ENCODE results near the gene MPC1. TPM values are rescaled to one million over a fixed set of nuclear protein-coding genes. Genes with fewer than 3 reads are reported as not detected.

MPC1 gene
- total RNA-seq, 6 experiments from 2014 or later: 102 to 298 (median 180) TPM

DNA sequence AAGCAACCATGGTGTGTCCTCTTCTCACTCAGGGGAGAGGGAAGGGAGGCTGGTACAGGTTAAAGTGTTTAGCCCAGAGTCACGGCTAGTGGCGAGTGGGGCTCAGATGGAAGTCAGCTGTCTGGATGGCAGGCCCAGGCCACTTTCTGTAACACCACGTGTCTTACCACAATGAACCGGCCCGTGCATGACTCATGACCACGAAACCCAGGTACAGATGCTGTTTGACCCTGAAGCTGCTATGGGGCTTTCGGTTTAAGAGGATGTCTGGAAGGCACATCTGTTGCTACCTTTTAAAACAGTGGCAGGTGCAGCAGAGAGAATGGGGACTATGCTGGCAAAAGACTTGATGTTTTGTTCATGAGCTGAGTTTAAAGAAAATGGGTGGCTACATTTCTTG, 36.5 kb upstream of the MPC1 start:
- TF ChIP-seq CTCF (IDR thresholded peaks at IDR 0.05) (no peak), POLR2A (IDR thresholded peaks at IDR 0.05) (no peak)
- no peaks in the 10 kb centered on the region for H3K9me3 ChIP-seq
- no peak overlapping the region for H3K4me3 ChIP-seq
- peaks cover 0 to 17% (median 0%) of the 10 kb centered on the region in 4 donors for H3K4me1 ChIP-seq
- no peak overlapping the region for H3K27ac ChIP-seq
- intact Hi-C loops (cut with DNase I): no loop called here
- no peak for DNase-seq
- no peaks in the 10 kb centered on the region for H3K36me3 ChIP-seq
- 80% methylated on average over 1 of the region's 7 CpGs for WGBS (ENCODE audit: insufficient coverage, low coverage, low lambda C conversion rate, missing lambda C conversion rate)
- no peaks in the 10 kb centered on the region for H3K27me3 ChIP-seq
- peak in 2 of 4 donors; percentile 6 to 9 for ATAC-seq

DNA sequence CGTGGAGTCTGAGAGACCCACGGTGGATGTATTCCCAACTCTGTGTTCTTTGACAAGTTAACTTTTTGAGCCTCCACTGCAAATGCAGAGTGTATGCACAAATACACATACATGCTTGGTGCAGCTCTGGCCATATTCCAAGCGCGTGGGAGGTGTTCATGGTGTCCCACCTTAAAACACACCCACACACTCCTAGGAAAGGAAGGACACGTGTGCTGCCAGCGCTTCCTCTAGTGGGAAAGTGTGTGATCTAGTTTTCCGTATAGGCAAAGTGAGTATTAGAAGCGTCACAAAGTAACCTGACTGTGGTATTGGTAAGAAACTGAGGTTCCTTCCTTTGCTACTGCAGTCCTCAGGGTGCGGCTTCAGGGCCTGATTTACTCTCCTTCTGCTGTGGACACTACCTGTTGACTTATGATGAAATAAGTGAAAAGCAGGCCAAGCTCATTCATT, 36.0 kb upstream of the MPC1 start:
- DNase-seq: no peak
- intact Hi-C loops (cut with DNase I): no loop called here
- peak; percentile 26 to 78 (median 54) for ATAC-seq
- H3K4me1 ChIP-seq: peaks cover 0 to 17% (median 0%) of the 10 kb centered on the region in 4 donors
- TF ChIP-seq POLR2A (IDR thresholded peaks at IDR 0.05) (no peak), CTCF (IDR thresholded peaks at IDR 0.05) (no peak)
- H3K27ac ChIP-seq: no peak overlapping the region
- no peaks in the 10 kb centered on the region for H3K27me3 ChIP-seq
- H3K9me3 ChIP-seq: no peaks in the 10 kb centered on the region
- no peak overlapping the region for H3K4me3 ChIP-seq
- WGBS (ENCODE audit: insufficient coverage, low coverage, low lambda C conversion rate, missing lambda C conversion rate): 75% methylated on average over 8 of the region's 9 CpGs
- H3K36me3 ChIP-seq: no peaks in the 10 kb centered on the region

DNA sequence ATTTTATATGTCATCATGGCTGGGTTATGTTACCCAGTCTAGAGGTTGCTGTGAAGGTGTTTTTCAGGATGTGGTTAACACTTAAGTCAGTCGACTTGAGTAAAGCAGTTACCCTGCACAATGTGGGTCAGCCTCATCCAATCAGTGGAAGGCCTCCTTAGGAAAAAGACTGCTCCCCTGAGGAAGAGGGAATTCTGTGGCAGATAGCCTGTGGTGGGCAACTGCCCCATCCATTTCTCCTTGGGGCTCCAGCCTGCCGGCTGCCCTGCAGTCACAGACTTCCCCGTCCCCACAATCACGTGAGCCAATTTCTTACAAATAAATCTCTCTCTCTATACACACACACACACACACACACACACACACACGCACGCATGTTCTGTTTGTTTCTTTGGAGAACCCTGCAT, 34.5 kb upstream of the MPC1 start:
- no peaks in the 10 kb centered on the region for H3K9me3 ChIP-seq
- ATAC-seq (no peak), DNase-seq (no peak)
- intact Hi-C loops (cut with DNase I): no loop called here
- H3K27ac ChIP-seq: no peak overlapping the region
- WGBS (ENCODE audit: insufficient coverage, low coverage, low lambda C conversion rate, missing lambda C conversion rate): 71% methylated on average over 5 of the region's 6 CpGs
- H3K36me3 ChIP-seq: no peaks in the 10 kb centered on the region
- H3K4me3 ChIP-seq: no peak overlapping the region
- TF ChIP-seq CTCF (IDR thresholded peaks at IDR 0.05): no peak
- peaks cover 0 to 17% (median 0%) of the 10 kb centered on the region in 4 donors for H3K4me1 ChIP-seq
- no peaks in the 10 kb centered on the region for H3K27me3 ChIP-seq

DNA sequence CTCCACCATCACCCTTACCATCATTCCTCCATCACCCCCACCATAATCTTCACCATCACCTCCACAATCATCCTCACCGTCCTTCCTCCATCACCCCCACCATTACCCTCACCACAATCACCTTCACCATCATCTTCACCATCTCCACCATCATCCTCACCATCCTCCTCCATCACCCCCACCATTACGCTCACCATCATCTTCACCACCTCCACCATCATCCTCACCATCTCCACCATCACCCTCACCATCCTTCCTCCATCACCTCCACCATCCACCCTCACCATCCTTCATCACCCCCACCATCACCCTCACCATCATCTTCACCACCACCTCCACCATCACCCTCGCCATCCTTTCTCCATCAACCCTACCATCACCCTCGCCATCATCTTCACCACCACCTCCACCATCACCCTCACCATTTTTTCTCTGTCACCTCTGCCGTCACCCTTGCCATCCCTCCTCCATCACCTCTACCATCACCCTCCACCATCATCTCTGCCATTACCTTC, 33.1 kb upstream of the MPC1 start:
- Histone ChIP-seq H3K27ac (no peak overlapping the region), H3K9me3 (no peaks in the 10 kb centered on the region), H3K4me1 (peaks cover 0 to 17% (median 0%) of the 10 kb centered on the region in 4 donors), H3K36me3 (no peaks in the 10 kb centered on the region), H3K27me3 (no peaks in the 10 kb centered on the region), H3K4me3 (no peak overlapping the region)
- intact Hi-C loops (cut with DNase I): no loop called here
- TF ChIP-seq POLR2A (IDR thresholded peaks at IDR 0.05) (no peak), CTCF (IDR thresholded peaks at IDR 0.05) (no peak)
- ATAC-seq (peak in 1 of 4 donors; percentile 37), DNase-seq (no peak)
- WGBS (ENCODE audit: insufficient coverage, low coverage, low lambda C conversion rate, missing lambda C conversion rate): 65% methylated on average over 5 of the region's 5 CpGs

Measured in right lobe of liver (tissue), 6 donors.